Naive thymus-derived CD4-positive, alpha-beta T cell (primary cell): ENCODE data around the gene NEUROD6. TPM values are rescaled to one million over a fixed set of nuclear protein-coding genes. Genes with fewer than 3 reads are reported as not detected.

Experiments
- ATAC-seq: fragments of 150-1000 bp; cut with Tn5 transposase; 2 replicates; pipeline ENCODE4 v1.10.0; 2021; ENCODE audit warnings: mild to moderate bottlenecking, moderate library complexity
- CTCF ChIA-PET: fragments of 350-600 bp; sonication (Branson Sonifier 250); formaldehyde crosslinking; loops from one replicate; lab custom pipeline; 2021; ENCODE audit warnings: antibody characterized with exemption; lab: Charles Lee
- POLR2A ChIA-PET: fragments of 350-600 bp; sonication (Branson Sonifier 250); formaldehyde crosslinking; loops from one replicate; lab custom pipeline; 2021; ENCODE audit warnings: antibody characterized with exemption, inconsistent platforms; lab: Charles Lee
- DNase-seq, 9 donors: peaks; one replicate each; pipeline versions ENCODE4 v3.0.0 to v3.0.0-alpha.2; 2020 to 2022; ENCODE audit warnings: mixed read lengths in 1 of 9
- H3K27ac ChIP-seq: one replicate; pipeline ENCODE4 v1.7.0; 2013; ENCODE audit warnings: mild to moderate bottlenecking, low read depth, low read length, moderate library complexity
- H3K27me3 ChIP-seq, 2 donors: one replicate each; pipeline ENCODE4 v1.7.0; 2013; ENCODE audit warnings: low read length in 2 of 2, mild to moderate bottlenecking in 2 of 2, moderate library complexity in 2 of 2; ENCODE audit not compliant: control insufficient read depth in 2 of 2, insufficient read depth in 2 of 2
- H3K36me3 ChIP-seq, 3 experiments: 1 replicate in 2 of 3; 2 replicates in 1 of 3; pipeline ENCODE4 v1.7.0; 2013; ENCODE audit warnings: low read length in 3 of 3, mild to moderate bottlenecking in 3 of 3, moderate library complexity in 1 of 3; ENCODE audit not compliant: insufficient read depth in 3 of 3, control insufficient read depth in 2 of 3
- H3K4me1 ChIP-seq, 2 donors: one replicate each; pipeline ENCODE4 v1.7.0; 2013; ENCODE audit warnings: low read length in 2 of 2, mild to moderate bottlenecking in 2 of 2, moderate library complexity in 1 of 2; ENCODE audit not compliant: control insufficient read depth in 2 of 2, insufficient read depth in 2 of 2
- H3K4me3 ChIP-seq: 2 replicates; pipeline ENCODE4 v1.7.0; 2013; ENCODE audit warnings: mild to moderate bottlenecking, low read length
- H3K9me3 ChIP-seq, 3 experiments: 1 replicate in 2 of 3; 2 replicates in 1 of 3; pipeline ENCODE4 v1.7.0; 2013; ENCODE audit warnings: low read length in 3 of 3; ENCODE audit not compliant: control insufficient read depth in 2 of 3
- H3K27ac Mint-ChIP-seq, 9 donors: one replicate each; pipeline ENCODE4 v1.8.0; 2020 to 2022; ENCODE audit warnings: mixed read lengths in 9 of 9, mild to moderate bottlenecking in 8 of 9, moderate library complexity in 5 of 9, inconsistent platforms in 2 of 9
- H3K27me3 Mint-ChIP-seq, 5 donors: one replicate each; pipeline ENCODE4 v1.8.0; 2021 to 2022; ENCODE audit warnings: mixed read lengths in 5 of 5, mild to moderate bottlenecking in 1 of 5
- H3K36me3 Mint-ChIP-seq, 5 donors: one replicate each; pipeline ENCODE4 v1.8.0; 2020 to 2022; ENCODE audit warnings: mixed read lengths in 5 of 5, mild to moderate bottlenecking in 3 of 5, inconsistent platforms in 1 of 5
- H3K4me1 Mint-ChIP-seq, 7 donors: one replicate each; pipeline ENCODE4 v1.8.0; 2020 to 2022; ENCODE audit warnings: mixed read lengths in 7 of 7, mild to moderate bottlenecking in 3 of 7, inconsistent platforms in 1 of 7
- H3K4me3 Mint-ChIP-seq, 10 donors: one replicate each; pipeline ENCODE4 v1.8.0; 2020 to 2022; ENCODE audit warnings: mild to moderate bottlenecking in 10 of 10, mixed read lengths in 10 of 10, moderate library complexity in 6 of 10, inconsistent platforms in 2 of 10
- H3K9me3 Mint-ChIP-seq, 11 donors: one replicate each; pipeline ENCODE4 v1.8.0; 2020 to 2022; ENCODE audit warnings: mixed read lengths in 11 of 11, mild to moderate bottlenecking in 4 of 11, inconsistent platforms in 1 of 11, moderate library complexity in 1 of 11
- intact Hi-C, 2 donors: fragments of 100-400 bp; cut with micrococcal nuclease; formaldehyde crosslinking; loops; one replicate each; pipeline ENCODE4 v1.15.1; 2023
- polyA plus RNA-seq, 2 donors: library from polyadenylated mRNA; unstranded; fragments of 300-500 nt; fragmentation: Illumina TruSeq; gene quantifications; one replicate each; pipeline ENCODE4 v1.2.3, GENCODE V29; 2021
- total RNA-seq, 6 experiments: library from RNA in 5 of 6; stranded (reverse) in 5 of 6; gene quantifications; 1 replicate in 5 of 6; 2 replicates in 1 of 6; pipeline ENCODE4 v1.2.3 and lab custom pipeline; 2021 to 2026

The NEUROD6 gene
- total RNA-seq (not detected), polyA plus RNA-seq (not detected), total RNA-seq (lab: John Stamatoyannopoulos, UW) (not detected)

DNA sequence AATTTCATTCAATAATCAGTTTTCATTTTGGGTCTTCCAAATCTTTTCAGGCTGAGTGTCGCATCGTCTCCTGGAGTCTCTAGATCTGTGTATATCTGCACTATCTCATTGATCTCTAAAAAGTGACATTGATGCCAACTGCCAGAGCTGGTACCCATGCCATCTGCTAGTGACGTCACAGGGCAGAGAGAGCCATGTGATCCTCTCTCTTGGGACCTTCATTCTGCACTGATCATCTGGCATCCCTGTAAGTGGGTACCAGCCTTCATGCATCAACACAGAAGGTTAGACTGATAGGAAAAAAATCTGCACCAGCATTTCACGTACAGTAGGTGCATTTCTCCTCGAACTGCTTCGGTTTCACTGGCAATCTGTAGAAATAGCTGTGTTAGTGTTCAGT is at the start of gene NEUROD6:
TSS of gene NEUROD6 (minus strand) at position 124 of the 400 bp plus-strand sequence. CDS start 1,458 bp downstream, outside the sequence.
- no peak within 1 kb of the TSS for H3K4me3 ChIP-seq
- no peak within 1 kb of the TSS for H3K27ac Mint-ChIP-seq
- no peak within 1 kb of the TSS for H3K27ac ChIP-seq
- peaks cover 17 to 32% (median 21%) of the 10 kb centered on the region in 5 donors for H3K27me3 Mint-ChIP-seq
- H3K27me3 ChIP-seq = no peaks in the 10 kb centered on the region
- DNase-seq (no peak), ATAC-seq (no peak)
- H3K9me3 ChIP-seq = no peaks in the 10 kb centered on the region
- no peaks in the 10 kb centered on the region for H3K36me3 ChIP-seq
- no peak within 1 kb of the TSS for H3K4me3 Mint-ChIP-seq
- H3K9me3 Mint-ChIP-seq = peaks cover 0 to 7% (median 0%) of the 10 kb centered on the region in 11 donors
- H3K4me1 ChIP-seq = no peaks in the 10 kb centered on the region
- CTCF ChIA-PET = no interaction called here
- no peaks in the 10 kb centered on the region for H3K36me3 Mint-ChIP-seq
- POLR2A ChIA-PET = no interaction called here
- no peaks in the 10 kb centered on the region for H3K4me1 Mint-ChIP-seq
- intact Hi-C loops = no loop called here

DNA sequence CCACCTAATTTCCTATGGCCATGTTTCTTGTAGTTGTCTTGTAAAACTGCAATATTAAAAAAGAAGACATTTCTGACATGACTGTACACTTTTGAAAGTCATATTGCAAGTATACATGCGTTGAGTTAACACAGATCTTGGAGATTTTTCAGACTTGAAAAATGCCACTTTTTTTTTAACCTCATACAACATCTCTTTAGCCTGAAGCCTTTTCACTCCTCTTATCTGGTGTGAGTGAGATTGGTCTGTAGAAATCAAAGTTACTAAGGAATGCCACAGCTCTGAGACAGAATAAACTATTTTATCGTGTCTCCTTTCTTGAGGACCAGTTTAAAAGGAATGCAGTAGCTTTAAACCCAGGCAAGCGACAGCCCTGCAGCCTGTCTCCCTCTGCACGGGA is 43.9 kb upstream of the NEUROD6 start:
- intact Hi-C loops = no loop called here
- Histone ChIP-seq H3K27me3 (no peaks in the 10 kb centered on the region), H3K27ac (no peak overlapping the region), H3K4me1 (no peaks in the 10 kb centered on the region), H3K9me3 (no peaks in the 10 kb centered on the region), H3K4me3 (no peak overlapping the region), H3K36me3 (no peaks in the 10 kb centered on the region)
- POLR2A ChIA-PET = no interaction called here
- DNase-seq = no peak
- CTCF ChIA-PET = no interaction called here
- Mint-ChIP-seq H3K36me3 (no peaks in the 10 kb centered on the region), H3K4me3 (no peak overlapping the region), H3K9me3 (peaks cover 0 to 11% (median 0%) of the 10 kb centered on the region in 11 donors), H3K4me1 (no peaks in the 10 kb centered on the region), H3K27me3 (no peaks in the 10 kb centered on the region), H3K27ac (no peak overlapping the region)
- no peak for ATAC-seq

DNA sequence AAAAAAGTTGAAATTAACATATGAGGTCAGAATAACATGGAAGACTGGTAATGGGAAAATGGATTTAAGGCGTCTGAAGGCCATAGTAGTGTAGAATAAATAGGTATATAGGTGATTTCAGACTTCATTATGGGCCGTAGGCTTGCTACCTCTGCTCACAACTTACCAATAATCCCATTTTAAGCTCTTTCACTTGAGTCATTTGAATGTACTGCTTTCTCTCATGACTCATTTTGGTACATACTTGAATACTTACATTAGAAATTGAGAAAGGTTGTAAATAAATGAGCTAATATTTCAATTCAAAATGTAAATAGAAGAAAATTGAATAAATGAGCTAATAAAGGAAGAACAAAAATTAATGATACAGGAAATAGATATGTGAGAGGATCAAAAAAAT is 42.2 kb upstream of the NEUROD6 start:
- H3K27me3 ChIP-seq = no peaks in the 10 kb centered on the region
- no peaks in the 10 kb centered on the region for H3K4me1 ChIP-seq
- Mint-ChIP-seq H3K4me3 (no peak overlapping the region), H3K4me1 (no peaks in the 10 kb centered on the region), H3K9me3 (peaks cover 0 to 11% (median 0%) of the 10 kb centered on the region in 11 donors), H3K27me3 (no peaks in the 10 kb centered on the region), H3K36me3 (no peaks in the 10 kb centered on the region), H3K27ac (no peak overlapping the region)
- ATAC-seq (no peak), DNase-seq (no peak)
- intact Hi-C loops = no loop called here
- no peaks in the 10 kb centered on the region for H3K36me3 ChIP-seq
- H3K27ac ChIP-seq = no peak overlapping the region
- no peaks in the 10 kb centered on the region for H3K9me3 ChIP-seq
- ChIA-PET CTCF (no interaction called here), POLR2A (no interaction called here)
- H3K4me3 ChIP-seq = no peak overlapping the region

DNA sequence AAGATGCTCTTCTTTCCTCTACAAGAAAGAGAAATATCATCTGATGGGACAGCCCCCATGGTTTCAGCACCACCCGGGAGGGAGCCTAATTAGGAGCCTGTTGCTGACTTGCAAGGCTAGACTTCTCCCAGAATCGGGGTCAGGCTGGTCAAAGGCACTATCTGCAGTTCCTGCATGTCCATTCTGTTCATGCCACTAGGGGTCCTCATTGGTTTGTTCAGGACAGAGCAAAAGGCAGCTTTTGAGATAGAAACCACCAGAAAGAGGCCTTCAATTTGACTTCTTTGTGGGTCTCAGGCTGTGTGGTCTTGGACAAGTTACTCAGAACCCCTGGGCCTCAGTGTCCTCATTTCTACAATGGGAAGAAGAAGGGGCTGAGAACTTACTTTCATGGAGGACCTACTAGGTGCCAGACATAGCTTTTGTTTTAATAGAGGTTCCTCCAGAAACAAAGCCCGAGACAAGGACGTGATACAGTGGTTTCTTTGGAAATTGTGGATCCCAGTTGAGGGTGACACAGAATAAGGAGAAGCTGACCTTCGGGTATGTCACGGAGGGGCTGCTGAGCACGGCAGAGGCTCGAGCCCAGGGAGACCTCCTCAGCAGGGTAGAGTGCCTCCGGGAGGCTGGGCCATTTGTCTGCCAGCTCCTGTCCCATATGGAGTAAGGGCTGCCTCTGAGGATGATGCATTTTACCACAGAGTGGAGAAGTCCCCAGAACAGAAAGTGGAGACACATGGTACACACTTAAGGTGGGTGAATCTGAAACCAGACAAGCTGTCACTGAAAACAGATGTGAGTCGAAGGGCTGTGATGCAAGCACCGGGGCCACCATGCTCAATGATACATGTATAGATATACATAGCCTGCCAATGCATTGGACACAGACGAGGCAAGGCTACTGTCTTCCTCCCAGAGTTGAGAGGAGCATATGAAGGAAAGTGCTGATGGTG is 33.1 kb upstream of the NEUROD6 start:
- Mint-ChIP-seq H3K4me3 (no peak overlapping the region), H3K27me3 (peaks cover 0 to 11% (median 0%) of the 10 kb centered on the region in 5 donors), H3K9me3 (peaks cover 0 to 4% (median 0%) of the 10 kb centered on the region in 11 donors), H3K27ac (no peak overlapping the region), H3K4me1 (no peaks in the 10 kb centered on the region), H3K36me3 (no peaks in the 10 kb centered on the region)
- no peaks in the 10 kb centered on the region for H3K27me3 ChIP-seq
- H3K27ac ChIP-seq = no peak overlapping the region
- POLR2A ChIA-PET = no interaction called here
- intact Hi-C loops = no loop called here
- ATAC-seq = no peak
- H3K4me3 ChIP-seq = no peak overlapping the region
- DNase-seq = no peak
- H3K4me1 ChIP-seq = no peaks in the 10 kb centered on the region
- no peaks in the 10 kb centered on the region for H3K36me3 ChIP-seq
- no peaks in the 10 kb centered on the region for H3K9me3 ChIP-seq
- CTCF ChIA-PET = no interaction called here

DNA sequence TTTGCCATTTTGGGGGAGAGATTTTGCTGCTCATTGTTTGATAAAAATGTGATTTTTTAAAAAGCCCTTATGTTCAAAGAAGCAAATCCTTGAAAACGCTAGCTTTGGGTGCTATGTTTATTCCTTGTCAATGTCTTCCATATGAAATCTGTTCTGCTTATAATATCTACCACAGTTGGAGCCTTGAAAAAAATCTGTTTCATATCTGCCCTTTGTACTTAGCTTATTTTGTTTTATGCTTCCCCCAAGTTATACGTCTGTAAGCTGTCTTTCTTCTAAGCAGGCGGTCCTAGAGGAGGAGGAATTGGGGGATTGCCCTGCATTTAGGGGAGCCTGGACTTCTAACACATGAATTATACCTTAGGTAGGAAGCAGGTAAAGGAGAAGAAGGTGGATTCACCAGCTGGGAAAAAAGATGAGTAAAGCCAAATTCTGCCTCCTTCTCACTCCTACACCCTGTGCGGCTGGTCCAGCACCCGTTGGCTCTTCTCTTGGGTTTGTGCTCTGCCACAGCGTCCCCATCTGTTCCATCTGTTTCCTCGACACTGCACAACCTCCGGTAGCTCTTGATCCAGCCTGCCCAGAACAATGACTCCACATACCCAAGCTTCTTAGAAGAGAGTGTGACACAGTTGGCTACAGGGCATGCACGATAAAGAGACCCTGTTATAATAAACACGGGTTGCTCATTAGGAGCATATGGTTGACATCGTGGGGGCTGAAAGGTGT is 31.9 kb upstream of the NEUROD6 start:
- Histone ChIP-seq H3K4me1 (no peaks in the 10 kb centered on the region), H3K4me3 (no peak overlapping the region), H3K36me3 (no peaks in the 10 kb centered on the region), H3K27ac (no peak overlapping the region), H3K27me3 (no peaks in the 10 kb centered on the region), H3K9me3 (no peaks in the 10 kb centered on the region)
- intact Hi-C loops = no loop called here
- no peak overlapping the region for H3K4me3 Mint-ChIP-seq
- CTCF ChIA-PET = no interaction called here
- no peak overlapping the region for H3K27ac Mint-ChIP-seq
- ATAC-seq (no peak), DNase-seq (no peak)
- peaks cover 0 to 11% (median 0%) of the 10 kb centered on the region in 5 donors for H3K27me3 Mint-ChIP-seq
- POLR2A ChIA-PET = no interaction called here
- peaks cover 0 to 4% (median 0%) of the 10 kb centered on the region in 11 donors for H3K9me3 Mint-ChIP-seq
- no peaks in the 10 kb centered on the region for H3K36me3 Mint-ChIP-seq
- H3K4me1 Mint-ChIP-seq = no peaks in the 10 kb centered on the region

DNA sequence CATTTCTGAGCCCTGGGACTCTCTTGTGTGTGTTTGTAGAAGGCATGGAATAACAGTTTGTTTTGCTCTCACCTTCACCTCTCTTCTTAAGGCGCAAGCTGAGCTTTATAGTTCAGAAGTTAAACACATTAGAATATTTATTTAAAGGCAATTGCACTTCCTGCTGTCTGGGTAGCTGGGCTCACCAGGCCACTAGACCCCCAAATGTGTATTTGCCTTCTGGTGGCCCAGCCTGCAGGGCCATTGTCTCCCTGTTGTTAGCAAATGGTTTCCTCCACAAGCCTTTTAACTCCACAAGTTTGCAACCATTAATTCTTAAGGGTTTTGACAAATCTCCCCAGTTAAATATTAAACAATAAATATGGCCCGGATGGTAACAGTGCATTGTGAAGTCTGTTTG is 31.1 kb upstream of the NEUROD6 start:
- Histone ChIP-seq H3K27me3 (no peaks in the 10 kb centered on the region), H3K36me3 (no peaks in the 10 kb centered on the region), H3K27ac (no peak overlapping the region), H3K4me1 (no peaks in the 10 kb centered on the region), H3K9me3 (no peaks in the 10 kb centered on the region), H3K4me3 (no peak overlapping the region)
- ChIA-PET POLR2A (no interaction called here), CTCF (no interaction called here)
- Mint-ChIP-seq H3K4me1 (no peaks in the 10 kb centered on the region), H3K36me3 (no peaks in the 10 kb centered on the region), H3K4me3 (no peak overlapping the region), H3K27me3 (peaks cover 0 to 11% (median 0%) of the 10 kb centered on the region in 5 donors), H3K27ac (no peak overlapping the region), H3K9me3 (peaks cover 0 to 4% (median 0%) of the 10 kb centered on the region in 11 donors)
- no peak for DNase-seq
- intact Hi-C loops = no loop called here
- ATAC-seq = no peak
